Cardiac fibroblast (primary cell): ENCODE measurements around the gene DHRS12.

ENCODE experiments used
- DNase-seq, 2 donors: peaks; one replicate each; pipeline versions ENCODE4 v3.0.0 to v3.0.0-alpha.2; 2010; ENCODE audit warnings: low read depth in 2 of 2
- H3K4me3 ChIP-seq, 2 donors: replicated peaks in 1 of 2; 1 replicate in 1 of 2; 2 replicates in 1 of 2; pipeline ENCODE4 v1.5.1; 2011; ENCODE audit warnings: low read depth in 2 of 2, low read length in 2 of 2, mild to moderate bottlenecking in 2 of 2, moderate library complexity in 1 of 2
- CTCF ChIP-seq: IDR thresholded peaks from one replicate; pipeline ENCODE4 v1.5.1; 2011; ENCODE audit warnings: low read depth, mild to moderate bottlenecking, low read length, inconsistent platforms

The DHRS12 gene

DNA sequence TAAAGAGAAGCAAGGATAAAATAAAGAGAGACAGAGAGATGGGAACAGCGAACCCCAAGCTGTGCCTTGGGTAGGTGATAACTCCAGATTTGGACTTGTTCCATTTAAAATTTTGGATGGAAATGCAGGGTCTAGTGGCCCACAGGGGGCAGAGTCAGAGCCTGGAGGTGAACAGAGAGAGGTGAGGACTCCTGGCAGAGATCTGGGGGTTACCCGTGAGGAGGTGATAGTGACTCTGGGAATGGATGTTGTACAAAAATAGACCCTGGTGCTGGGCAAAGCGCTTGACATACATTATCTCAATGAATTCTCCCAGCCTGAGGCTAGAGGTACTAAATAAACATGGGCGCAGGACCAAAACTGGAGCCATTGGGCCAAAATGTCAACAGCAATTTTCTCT, 14.3 kb upstream of the DHRS12 start:
- H3K4me3 ChIP-seq = no peak overlapping the region
- no peak for DNase-seq
- no peak for TF ChIP-seq CTCF

DNA sequence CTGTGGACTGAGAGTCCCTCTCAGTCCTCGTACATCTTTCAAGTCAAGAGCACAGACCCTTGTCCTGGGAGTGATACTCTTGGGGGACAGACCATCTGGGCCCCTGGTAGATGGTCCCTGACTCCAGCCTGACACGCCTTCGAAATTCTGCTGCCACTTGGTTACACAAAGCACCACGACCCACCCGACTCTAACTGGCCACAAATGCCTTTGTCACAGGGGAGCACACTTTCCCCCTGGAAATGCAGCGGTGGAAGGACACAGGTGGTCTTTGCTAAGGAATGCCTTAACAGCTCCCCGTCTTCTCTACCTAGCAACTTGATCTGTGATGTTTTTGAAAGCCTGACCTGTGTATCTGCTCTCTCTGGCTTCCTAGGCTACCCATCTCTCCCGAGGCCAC, 13.8 kb upstream of the DHRS12 start:
- H3K4me3 ChIP-seq = no peak overlapping the region
- TF ChIP-seq CTCF = no peak
- DNase-seq = no peak

DNA sequence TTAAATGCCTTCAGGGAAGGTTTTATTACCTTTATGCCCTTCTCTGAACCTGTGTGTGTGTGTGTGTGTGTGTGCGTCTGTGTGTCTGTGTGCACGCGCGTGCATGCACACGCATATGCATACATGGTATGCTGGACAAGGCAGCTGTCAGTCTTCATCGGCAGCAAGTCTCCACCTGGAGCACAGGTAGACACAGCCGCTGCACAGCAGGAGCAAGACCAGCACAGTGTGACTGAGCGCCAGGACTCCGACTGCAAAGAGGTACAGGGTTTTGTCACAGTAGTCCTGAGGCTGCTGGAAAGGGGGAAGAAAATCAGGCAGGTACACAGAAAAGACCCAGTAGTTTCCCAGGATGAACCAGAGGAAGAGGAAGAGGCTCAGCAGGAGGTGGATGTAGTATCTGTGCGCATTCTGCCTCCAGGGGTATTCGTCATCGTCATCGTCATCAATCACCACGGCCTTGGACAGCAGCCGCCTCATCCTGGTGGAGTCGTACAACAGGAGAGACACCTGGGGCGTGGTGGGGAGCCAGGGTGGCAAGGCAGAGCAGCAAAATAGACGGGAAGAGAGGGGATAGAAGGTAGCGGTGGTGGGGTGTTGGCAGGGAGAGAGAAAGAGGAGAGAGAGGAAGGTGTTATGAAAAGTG, 12.8 kb upstream of the DHRS12 start:
- DNase-seq = no peak
- no peak for TF ChIP-seq CTCF
- H3K4me3 ChIP-seq = no peak overlapping the region

- no peak for DNase-seq
- TF ChIP-seq CTCF = no peak
- no peak overlapping the region for H3K4me3 ChIP-seq
These were observed 11.9 kb upstream of the DHRS12 start for GRCh38 chr13:51815848-51816247.

DNA sequence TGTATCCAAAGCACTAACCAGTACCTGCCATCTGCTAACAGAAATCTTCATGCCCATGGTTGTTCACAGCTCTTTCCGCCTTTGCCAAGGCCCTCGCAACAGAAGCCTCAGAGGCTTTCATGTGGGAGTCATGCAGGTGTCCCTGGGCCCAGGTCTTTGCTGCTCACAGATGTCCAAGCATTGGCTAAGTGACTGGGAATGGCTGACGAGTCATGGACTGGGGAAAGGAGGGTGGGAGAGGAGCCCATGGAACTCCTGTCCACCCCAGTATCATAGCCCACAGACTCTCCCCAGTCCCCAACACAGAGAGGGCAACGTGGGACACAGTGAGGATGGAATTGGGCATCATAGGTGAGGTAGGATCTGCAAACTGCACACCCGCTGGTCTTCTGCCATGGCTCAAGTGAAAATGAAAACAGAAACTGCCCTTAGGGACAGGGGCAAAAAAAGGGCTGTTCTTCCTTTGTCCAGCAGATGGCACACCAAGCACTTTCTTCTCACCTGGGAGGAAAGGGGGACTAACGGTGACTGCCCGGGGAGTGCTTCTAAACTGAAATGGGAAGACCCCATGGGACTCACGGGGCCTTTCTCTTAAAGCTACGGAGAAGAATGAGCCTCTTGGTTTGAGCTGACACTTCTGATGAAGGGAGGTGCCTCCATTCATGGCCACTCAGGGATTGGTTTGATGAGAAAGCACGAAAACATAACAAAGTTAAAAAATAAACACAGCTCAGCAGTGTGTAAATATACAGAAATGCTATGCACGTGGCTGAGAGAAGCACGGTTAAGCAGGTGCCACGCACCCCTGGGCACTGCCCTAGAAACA, 11.1 kb upstream of the DHRS12 start:
- peak; percentile 71 to 73 for DNase-seq
- TF ChIP-seq CTCF = peak; percentile 86
- H3K4me3 ChIP-seq = peak overlapping the region in 1 of 2 donors; percentile 21

DNA sequence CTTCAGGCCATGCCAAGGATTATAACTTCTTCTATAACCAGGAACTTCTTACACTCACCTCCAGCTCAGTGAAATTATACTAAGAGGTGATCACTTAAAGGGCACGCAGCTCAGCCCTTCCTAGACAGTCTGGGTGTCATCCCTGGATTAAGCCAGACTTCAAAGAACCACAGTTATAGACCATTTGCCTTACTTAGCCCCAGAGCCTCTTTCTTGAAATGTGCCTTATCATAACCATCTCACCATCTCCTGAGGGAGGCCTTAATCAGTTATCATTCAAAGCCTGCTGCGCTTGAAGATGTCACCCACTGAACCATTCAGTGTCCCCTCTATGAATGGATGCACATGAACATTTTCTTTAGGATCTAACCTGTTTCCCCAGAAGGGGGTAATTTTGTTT, 10.1 kb upstream of the DHRS12 start:
- no peak for TF ChIP-seq CTCF
- no peak overlapping the region for H3K4me3 ChIP-seq
- no peak for DNase-seq
